GM10248 (cell line): ENCODE data around the gene BIRC7.

Experiments used
- CTCF ChIA-PET: fragments of 300-600 bp; sonication (Branson Sonifier 250); formaldehyde crosslinking; extraction: SDS; loops from one replicate; lab custom pipeline; 2021; ENCODE audit warnings: antibody characterized with exemption; lab: Yijun Ruan, JAX
- POLR2A ChIA-PET: fragments of 350-650 bp; sonication (Branson Sonifier 250); formaldehyde crosslinking; extraction: SDS; loops from one replicate; lab custom pipeline; 2020; ENCODE audit warnings: antibody characterized with exemption; lab: Yijun Ruan, JAX
- DNase-seq: peaks from one replicate; pipeline ENCODE4 v3.0.0; 2012; ENCODE audit errors: extremely low spot score
- TF ChIP-seq, protein P1 (sequence below): IDR thresholded peaks from 2 replicates; pipeline ENCODE4 v1.5.1; 2012; ENCODE audit warnings: mild to moderate bottlenecking, low read depth; ENCODE audit errors: extremely low read depth, missing control alignments, control extremely low read depth

Gene BIRC7

DNA sequence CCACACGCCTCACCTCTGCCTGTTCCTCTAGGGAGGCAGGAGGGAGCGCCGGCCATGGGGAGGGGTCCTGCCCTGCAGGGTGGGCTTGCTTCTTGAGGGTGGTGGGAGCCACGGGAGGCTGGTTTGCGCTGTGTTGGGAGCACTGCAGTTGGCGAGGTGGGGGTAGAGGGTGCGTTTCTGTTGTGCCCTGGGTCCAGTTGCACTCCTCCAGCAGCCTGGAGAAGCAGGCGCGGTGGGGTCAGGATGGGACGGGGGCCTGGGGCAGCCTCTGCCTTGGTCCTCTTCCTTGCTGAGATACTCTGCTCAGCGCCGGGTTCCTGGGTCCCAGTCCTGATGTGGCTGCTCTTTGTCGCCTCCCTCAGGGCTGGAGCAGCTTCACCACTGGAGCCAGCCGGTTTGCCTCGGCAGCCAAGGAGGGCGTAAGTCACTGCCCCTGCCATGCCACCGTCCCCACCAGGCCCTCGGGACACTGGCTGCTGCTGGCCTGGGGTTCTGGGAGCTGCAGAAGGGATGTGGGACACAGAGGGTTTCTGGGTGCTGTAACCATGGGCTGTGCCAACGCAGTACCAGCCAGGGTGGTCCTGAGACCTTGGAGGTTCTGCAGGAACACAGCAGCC, 45.3 kb downstream of the BIRC7 start:
- CTCF ChIA-PET, result interaction anchor here (1.1 to 1.9 kb wide), 3 partner anchors 9 to 57 kb away, joined by 4 to 8 read pairs (median 7); partner anchors contain the start of gene ARFGAP1
- no peak for DNase-seq
- TF ChIP-seq, protein P1, sequence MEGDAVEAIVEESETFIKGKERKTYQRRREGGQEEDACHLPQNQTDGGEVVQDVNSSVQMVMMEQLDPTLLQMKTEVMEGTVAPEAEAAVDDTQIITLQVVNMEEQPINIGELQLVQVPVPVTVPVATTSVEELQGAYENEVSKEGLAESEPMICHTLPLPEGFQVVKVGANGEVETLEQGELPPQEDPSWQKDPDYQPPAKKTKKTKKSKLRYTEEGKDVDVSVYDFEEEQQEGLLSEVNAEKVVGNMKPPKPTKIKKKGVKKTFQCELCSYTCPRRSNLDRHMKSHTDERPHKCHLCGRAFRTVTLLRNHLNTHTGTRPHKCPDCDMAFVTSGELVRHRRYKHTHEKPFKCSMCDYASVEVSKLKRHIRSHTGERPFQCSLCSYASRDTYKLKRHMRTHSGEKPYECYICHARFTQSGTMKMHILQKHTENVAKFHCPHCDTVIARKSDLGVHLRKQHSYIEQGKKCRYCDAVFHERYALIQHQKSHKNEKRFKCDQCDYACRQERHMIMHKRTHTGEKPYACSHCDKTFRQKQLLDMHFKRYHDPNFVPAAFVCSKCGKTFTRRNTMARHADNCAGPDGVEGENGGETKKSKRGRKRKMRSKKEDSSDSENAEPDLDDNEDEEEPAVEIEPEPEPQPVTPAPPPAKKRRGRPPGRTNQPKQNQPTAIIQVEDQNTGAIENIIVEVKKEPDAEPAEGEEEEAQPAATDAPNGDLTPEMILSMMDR, result no peak
- POLR2A ChIA-PET, result interaction anchor here (0.6 to 0.7 kb wide), 2 partner anchors 224 to 659 kb away, joined by 3 read pairs; no protein-coding TSS in a partner anchor

DNA sequence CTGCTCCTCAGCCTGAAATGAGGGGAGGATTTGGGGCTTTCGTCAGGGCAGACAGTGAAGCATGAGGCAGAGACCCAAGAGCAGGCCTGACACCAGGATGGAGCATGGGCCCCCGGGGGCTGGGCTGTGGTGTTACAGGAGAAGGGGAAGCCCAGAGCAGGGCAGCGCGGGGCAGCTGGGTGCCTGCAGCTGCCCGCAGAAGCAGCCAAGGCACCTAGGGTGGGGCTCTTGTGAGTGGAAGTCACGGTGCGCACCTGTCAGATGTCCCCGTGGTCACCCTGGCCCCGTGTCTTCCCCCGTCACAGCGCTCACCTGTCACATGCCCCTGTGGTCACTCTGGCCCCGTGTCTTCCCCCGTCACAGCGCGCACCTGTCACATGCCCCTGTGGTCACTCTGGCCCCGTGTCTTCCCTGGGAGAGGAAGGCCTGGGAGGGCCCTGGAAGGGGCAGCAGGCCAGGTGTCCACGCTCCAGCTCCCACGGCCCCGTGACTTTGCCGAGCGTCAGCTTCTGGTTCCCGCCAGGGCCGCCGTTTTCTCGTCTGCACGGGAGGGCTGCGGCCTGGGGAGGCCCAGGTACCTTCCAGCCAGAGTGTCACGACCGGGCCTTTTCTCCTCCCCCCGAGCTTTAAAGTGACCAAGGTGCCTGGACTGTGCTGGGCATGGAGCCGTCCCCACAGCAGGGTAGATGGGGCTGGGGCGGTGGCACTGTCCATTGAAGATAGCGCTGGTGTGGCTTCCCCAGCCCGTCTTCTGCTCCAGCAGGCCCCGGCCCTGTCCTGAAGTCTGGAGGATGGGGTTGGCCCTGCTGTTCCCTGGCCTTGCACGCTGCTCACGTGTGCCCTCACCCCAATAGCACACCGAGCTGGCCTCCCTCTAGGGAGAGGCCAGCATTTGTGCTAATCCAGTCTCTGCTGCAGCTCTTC, 46.3 kb downstream of the BIRC7 start:
- TF ChIP-seq, protein P1, result no peak
- ChIA-PET CTCF (interaction anchor here (1.1 to 1.9 kb wide), 3 partner anchors 8 to 28 kb away, joined by 3 to 7 read pairs (median 4); partner anchors contain the start of gene ARFGAP1), POLR2A (interaction anchor here (0.6 to 0.7 kb wide), 3 partner anchors 223 to 660 kb away, joined by 3 to 4 read pairs (median 3); no protein-coding TSS in a partner anchor)
- no peak for DNase-seq

DNA sequence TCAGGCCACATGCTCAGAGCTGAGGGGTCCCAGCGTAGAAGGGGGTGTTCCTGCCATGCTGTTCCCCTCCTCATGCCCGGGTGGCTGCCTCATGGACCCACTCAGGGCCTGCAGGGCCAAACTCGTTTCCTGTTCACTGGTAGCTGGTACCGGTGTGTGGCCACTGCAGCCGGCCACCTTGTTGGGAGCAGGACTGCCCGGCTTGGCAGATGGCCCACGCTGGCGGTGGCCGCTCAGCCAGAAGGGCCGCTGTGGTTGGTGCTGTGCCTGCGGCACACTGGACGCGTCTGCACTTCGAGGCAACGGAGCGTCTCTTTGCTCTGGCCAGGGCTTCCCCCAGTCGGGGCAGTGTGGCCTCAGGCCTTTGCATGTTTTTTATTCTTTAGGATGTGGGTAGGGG, 47.2 kb downstream of the BIRC7 start:
- DNase-seq, result no peak
- ChIA-PET CTCF (interaction anchor here (1.2 kb wide), 1 partner anchor 27 kb away, joined by 3 read pairs; no protein-coding TSS in a partner anchor), POLR2A (interaction anchor here (0.6 kb wide), 1 partner anchor 14 kb away, joined by 3 read pairs; no protein-coding TSS in a partner anchor)
- TF ChIP-seq, protein P1, result no peak

DNA sequence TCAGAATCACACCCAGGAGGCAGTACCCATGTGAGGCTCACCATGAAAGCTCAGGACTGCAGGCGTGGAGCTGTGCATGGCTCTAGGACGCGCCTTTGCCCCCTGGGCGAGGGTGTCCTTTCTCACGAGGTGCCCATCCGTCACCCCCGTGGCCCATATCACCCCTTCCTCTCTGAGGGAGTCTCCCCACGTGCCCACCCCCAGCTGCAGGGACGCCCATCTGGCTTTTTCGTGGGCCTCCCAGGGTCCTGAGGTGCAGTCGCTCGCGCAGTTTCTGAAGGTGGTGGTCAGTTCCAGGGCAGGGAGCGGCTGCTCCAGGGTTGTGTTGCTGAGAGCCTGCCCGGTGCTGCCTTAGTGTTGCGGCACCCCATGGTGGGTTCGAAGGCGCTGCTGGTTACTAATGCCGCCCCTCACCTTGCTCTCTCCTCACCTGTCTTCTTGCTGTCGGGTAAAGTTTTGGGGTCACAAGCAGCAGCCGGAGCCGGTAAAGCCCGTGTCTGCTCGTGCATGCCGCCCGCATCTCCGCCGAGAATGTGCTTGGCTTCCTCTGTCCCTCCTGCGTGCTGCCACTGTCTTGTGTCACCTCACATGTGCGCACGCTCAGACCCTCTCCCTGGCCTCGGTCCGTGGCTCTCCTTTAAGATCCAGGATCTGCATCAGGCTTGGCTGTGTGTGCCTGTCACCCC, 47.8 kb downstream of the BIRC7 start:
- ChIA-PET CTCF (interaction anchor here (1.2 kb wide), 1 partner anchor 27 kb away, joined by 3 read pairs; no protein-coding TSS in a partner anchor), POLR2A (interaction anchor here (1.1 kb wide), 1 partner anchor 46 kb away, joined by 3 read pairs; no protein-coding TSS in a partner anchor)
- no peak for DNase-seq
- TF ChIP-seq, protein P1, result no peak

DNA sequence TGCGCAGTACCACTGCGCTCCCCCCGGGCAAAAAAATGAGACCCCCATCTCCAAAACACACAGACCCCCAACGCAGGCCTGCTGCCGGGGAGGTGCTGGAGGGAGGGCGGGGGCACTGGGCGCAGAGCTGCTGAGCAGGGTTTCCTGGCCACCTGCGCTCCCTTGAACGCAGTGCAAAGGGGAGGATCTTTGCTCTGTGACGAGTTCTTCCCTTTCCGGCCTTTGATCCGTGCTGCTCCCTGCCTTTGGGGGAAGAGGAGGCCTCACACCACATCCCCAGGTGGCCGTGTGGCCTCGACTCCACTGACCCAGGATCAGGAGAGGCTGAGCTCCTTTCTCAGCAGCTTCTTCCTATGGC, 48.4 kb downstream of the BIRC7 start:
- no peak for DNase-seq
- TF ChIP-seq, protein P1, result no peak
- CTCF ChIA-PET, result no interaction called here
- POLR2A ChIA-PET, result interaction anchor here (1.1 kb wide), 1 partner anchor 46 kb away, joined by 3 read pairs; no protein-coding TSS in a partner anchor
